ENCODE measurements around the gene SLC24A4. TPM values are rescaled to one million over a fixed set of nuclear protein-coding genes. Genes with fewer than 3 reads are reported as not detected.

SLC24A4 gene
- total and polyA plus RNA-seq, 12 donors = 0.08 to 0.74 (median 0.24) TPM

GRCh38 chr14:92516344-92516965 is 193.5 kb downstream of the SLC24A4 start:
- peak overlapping the region in 1 of 10 donors; percentile 98 for H3K27ac ChIP-seq
- intact Hi-C loops (cut with DNase I) = loop anchor here in 1 of 10 donors (2.0 kb wide), 1 partner anchor 56 kb away; no protein-coding TSS in a partner anchor

DNA sequence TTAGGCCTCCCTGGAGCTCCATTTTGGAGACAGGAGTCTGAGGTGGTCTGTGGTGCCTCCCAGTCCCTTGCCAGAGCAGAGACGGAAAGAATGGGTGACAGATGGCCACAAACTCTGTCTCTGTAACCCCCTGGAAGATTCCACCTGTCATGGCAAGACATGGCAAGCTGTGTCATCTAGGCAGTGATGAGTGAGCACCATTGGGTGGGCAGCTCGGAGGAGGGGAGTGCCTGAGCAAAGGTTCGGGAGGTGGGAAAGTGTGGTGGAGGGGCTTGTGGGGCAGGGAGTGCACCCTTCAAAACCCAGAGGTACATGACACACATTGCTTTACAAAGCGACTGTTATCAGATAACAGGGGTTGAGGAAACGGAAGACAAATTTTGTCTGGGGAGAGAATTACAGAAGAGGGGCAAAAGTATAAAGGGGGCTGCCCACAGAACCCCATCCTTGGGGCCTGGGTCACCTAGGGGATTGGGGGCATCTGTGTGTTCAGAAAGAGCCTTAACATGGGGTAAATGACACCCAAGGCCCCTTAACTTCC is 194.1 kb downstream of the SLC24A4 start:
- intact Hi-C loops (cut with DNase I) = loop anchor here in 1 of 10 donors (2.0 kb wide), 1 partner anchor 56 kb away; no protein-coding TSS in a partner anchor
- peaks cover 0 to 4% (median 0%) of the 10 kb centered on the region in 7 donors for H3K27me3 ChIP-seq
- TF ChIP-seq, protein P1, sequence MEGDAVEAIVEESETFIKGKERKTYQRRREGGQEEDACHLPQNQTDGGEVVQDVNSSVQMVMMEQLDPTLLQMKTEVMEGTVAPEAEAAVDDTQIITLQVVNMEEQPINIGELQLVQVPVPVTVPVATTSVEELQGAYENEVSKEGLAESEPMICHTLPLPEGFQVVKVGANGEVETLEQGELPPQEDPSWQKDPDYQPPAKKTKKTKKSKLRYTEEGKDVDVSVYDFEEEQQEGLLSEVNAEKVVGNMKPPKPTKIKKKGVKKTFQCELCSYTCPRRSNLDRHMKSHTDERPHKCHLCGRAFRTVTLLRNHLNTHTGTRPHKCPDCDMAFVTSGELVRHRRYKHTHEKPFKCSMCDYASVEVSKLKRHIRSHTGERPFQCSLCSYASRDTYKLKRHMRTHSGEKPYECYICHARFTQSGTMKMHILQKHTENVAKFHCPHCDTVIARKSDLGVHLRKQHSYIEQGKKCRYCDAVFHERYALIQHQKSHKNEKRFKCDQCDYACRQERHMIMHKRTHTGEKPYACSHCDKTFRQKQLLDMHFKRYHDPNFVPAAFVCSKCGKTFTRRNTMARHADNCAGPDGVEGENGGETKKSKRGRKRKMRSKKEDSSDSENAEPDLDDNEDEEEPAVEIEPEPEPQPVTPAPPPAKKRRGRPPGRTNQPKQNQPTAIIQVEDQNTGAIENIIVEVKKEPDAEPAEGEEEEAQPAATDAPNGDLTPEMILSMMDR (IDR thresholded peaks at IDR 0.05) = no peak
- 83 to 92% methylated on average over 5 of the region's 5 CpGs for WGBS, 2 donors
- H3K9me3 ChIP-seq = no peaks in the 10 kb centered on the region
- ATAC-seq (no peak), DNase-seq (no peak)
- H3K4me1 ChIP-seq = peaks cover 0 to 69% (median 39%) of the 10 kb centered on the region in 9 donors
- no peak overlapping the region for H3K4me3 ChIP-seq
- H3K36me3 ChIP-seq = no peaks in the 10 kb centered on the region
- peak overlapping the region in 1 of 10 donors; percentile 98 for H3K27ac ChIP-seq

More at GRCh38 chr14:92516344-92516965, 193.5 kb downstream of the SLC24A4 start:
- H3K9me3 ChIP-seq = no peaks in the 10 kb centered on the region
- no peaks in the 10 kb centered on the region for H3K36me3 ChIP-seq
- TF ChIP-seq, protein P1 (IDR thresholded peaks at IDR 0.05) = no peak
- no peak for ATAC-seq
- 77 to 89% methylated on average over 4 of the region's 4 CpGs for WGBS, 2 donors
- peaks cover 0 to 4% (median 0%) of the 10 kb centered on the region in 7 donors for H3K27me3 ChIP-seq
- H3K4me1 ChIP-seq = peaks cover 0 to 75% (median 45%) of the 10 kb centered on the region in 9 donors
- no peak for DNase-seq
- no peak overlapping the region for H3K4me3 ChIP-seq

- H3K36me3 ChIP-seq = no peaks in the 10 kb centered on the region
- no peak overlapping the region for H3K4me3 ChIP-seq
- peaks cover 0 to 4% (median 0%) of the 10 kb centered on the region in 7 donors for H3K27me3 ChIP-seq
- ATAC-seq = no peak
- no peaks in the 10 kb centered on the region for H3K9me3 ChIP-seq
- peaks cover 0 to 65% (median 32%) of the 10 kb centered on the region in 9 donors for H3K4me1 ChIP-seq
- TF ChIP-seq, protein P1 (IDR thresholded peaks at IDR 0.05) = no peak
- DNase-seq = no peak
- peak overlapping the region in 1 of 10 donors; percentile 98 for H3K27ac ChIP-seq
- intact Hi-C loops (cut with DNase I) = loop anchor here in 1 of 10 donors (2.0 kb wide), 1 partner anchor 57 kb away; no protein-coding TSS in a partner anchor
- 73 to 85% methylated on average over 2 of the region's 2 CpGs for whole genome bisulfite sequencing, 2 donors
These were observed 194.8 kb downstream of the SLC24A4 start for GRCh38 chr14:92517761-92518160.

DNA sequence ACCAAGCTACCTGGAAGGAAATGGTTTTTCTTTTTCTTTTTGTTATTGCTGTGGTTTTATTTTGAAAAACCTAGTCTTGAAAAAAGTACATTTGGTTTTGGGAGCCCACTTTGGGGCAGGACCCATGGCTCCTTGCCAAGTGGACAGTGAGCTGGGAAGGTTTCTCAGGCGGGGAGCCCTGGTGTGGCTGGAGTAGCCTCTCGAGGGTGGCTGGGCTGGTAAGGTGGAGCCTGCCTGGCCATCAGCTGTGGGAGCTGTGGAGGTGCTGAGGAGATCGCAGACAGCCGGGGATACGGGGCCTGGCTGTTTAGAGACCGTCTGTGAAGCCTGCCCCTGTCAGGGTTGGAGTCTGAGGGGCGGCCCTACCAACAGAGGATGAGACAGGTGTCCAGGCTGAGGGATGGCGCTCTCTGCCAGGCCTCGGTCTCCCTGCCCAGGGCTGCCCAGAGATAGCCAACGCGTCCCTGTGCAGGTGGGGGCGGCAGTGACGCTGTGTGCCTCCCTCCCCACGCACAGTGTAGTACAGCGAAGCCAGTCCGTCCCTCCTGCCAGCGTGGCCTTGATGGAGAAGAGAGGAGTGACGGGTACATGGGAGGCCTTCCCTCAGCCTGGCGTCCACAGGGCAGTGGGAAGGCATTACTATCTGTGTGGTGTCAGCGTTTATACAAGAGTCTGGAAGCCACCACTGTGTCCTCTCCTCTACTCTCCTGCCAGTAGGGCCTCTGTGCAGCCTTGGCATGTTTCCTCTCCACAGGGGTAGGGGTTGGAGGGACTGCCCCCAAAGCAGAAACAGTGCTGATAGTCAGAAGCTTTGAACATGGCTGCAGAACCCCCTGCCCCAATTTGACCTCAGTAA is 196.5 kb downstream of the SLC24A4 start:
- DNase-seq (no peak), ATAC-seq (peak in 1 of 8 donors; percentile 17)
- Histone ChIP-seq H3K4me1 (peaks cover 0 to 76% (median 32%) of the 10 kb centered on the region in 9 donors), H3K27ac (peak overlapping the region in 1 of 10 donors; percentile 81), H3K36me3 (no peaks in the 10 kb centered on the region), H3K27me3 (peaks cover 0 to 3% (median 0%) of the 10 kb centered on the region in 7 donors), H3K4me3 (no peak overlapping the region), H3K9me3 (no peaks in the 10 kb centered on the region)
- intact Hi-C loops (cut with DNase I) = no loop called here
- WGBS, 2 donors = 88 to 91% methylated on average over 20 of the region's 20 CpGs
- TF ChIP-seq, protein P1 (IDR thresholded peaks at IDR 0.05) = no peak

Measured in heart right ventricle (tissue), 16 donors.